HepG2 (cell line): Measurements from ENCODE around the gene SOX13.

Experiments used
- ADNP ChIP-seq: sonication (generic); formaldehyde crosslinking; IDR thresholded peaks from 2 replicates; pipeline ENCODE4 v1.4.0; 2020; ENCODE audit warnings: missing genetic modification reagents
- BRD4 ChIP-seq: sonication (generic); formaldehyde crosslinking; IDR thresholded peaks from 2 replicates; pipeline ENCODE4 v1.4.0; 2020; ENCODE audit warnings: missing genetic modification reagents
- CTCF ChIP-seq: sonication (generic); formaldehyde crosslinking; IDR thresholded peaks from 2 replicates; pipeline ENCODE4 v1.5.0; 2020; ENCODE audit warnings: mild to moderate bottlenecking, missing genetic modification reagents, moderate library complexity
- ERF ChIP-seq: IDR thresholded peaks from 2 replicates; pipeline ENCODE4 v1.6.1; 2018; ENCODE audit warnings: missing biosample characterization, missing genetic modification reagents
- EZH2 ChIP-seq: conservative IDR thresholded peaks from 2 replicates; pipeline ENCODE4 v1.6.1; 2012; ENCODE audit warnings: mild to moderate bottlenecking, low read depth, low read length, moderate library complexity
- POLR2A ChIP-seq, 2 experiments: IDR thresholded peaks; 2 replicates each; pipeline ENCODE4 v1.6.1; 2011; ENCODE audit warnings: low read depth in 2 of 2, low read length in 2 of 2, mild to moderate bottlenecking in 1 of 2, moderate library complexity in 1 of 2; ENCODE audit not compliant: insufficient read depth in 1 of 2
- SUZ12 ChIP-seq: fragments of 150-350 bp; IDR thresholded peaks from 2 replicates; pipeline ENCODE4 v1.6.1; 2014; ENCODE audit warnings: low read depth, low read length
- TFAP4 ChIP-seq: sonication (generic); IDR thresholded peaks from 2 replicates; pipeline ENCODE4 v1.6.1; 2016; ENCODE audit warnings: low read depth, borderline replicate concordance
- ZNF354B ChIP-seq: sonication (generic); formaldehyde crosslinking; IDR thresholded peaks from 2 replicates; pipeline ENCODE4 v1.8.0; 2022; ENCODE audit warnings: mild to moderate bottlenecking, missing genetic modification reagents
- ZNF598 ChIP-seq: sonication (generic); formaldehyde crosslinking; IDR thresholded peaks from 2 replicates; pipeline ENCODE4 v1.5.1; 2020; ENCODE audit warnings: mild to moderate bottlenecking, missing genetic modification reagents, borderline replicate concordance
- ZNF781 ChIP-seq: sonication (generic); formaldehyde crosslinking; IDR thresholded peaks from 2 replicates; pipeline ENCODE4 v1.5.1; 2020; ENCODE audit warnings: borderline replicate concordance, mild to moderate bottlenecking, missing genetic modification reagents; ENCODE audit errors: not compliant biosample characterization

GRCh38 chr1:204079608-204079999 lies 6.7 kb downstream of the SOX13 start:
- TF ChIP-seq ADNP (CRISPR knock-in tag) (no peak), CTCF (CRISPR knock-in tag) (no peak), SUZ12 (no peak), TFAP4 (no peak), POLR2A (IDR thresholded peaks at IDR 0.05; ENCODE audit: insufficient read depth in 1 of 2, low read depth in 2 of 2, low read length in 2 of 2) (no peak), EZH2 (no peak), ZNF781 (CRISPR knock-in tag) (no peak), ZNF598 (no peak), ZNF354B (CRISPR knock-in tag) (no peak), ERF (CRISPR knock-in tag) (no peak), BRD4 (CRISPR knock-in tag) (no peak)
